Esophagus (tissue), 2 donors: ENCODE data around the gene PTPRD. TPM values are rescaled to one million over a fixed set of nuclear protein-coding genes. Genes with fewer than 3 reads are reported as not detected.

Experiments used
- H3K27ac ChIP-seq, 2 donors: one replicate each; pipeline ENCODE4 v1.5.1; 2013; ENCODE audit warnings: low read depth in 2 of 2, mild to moderate bottlenecking in 2 of 2, inconsistent platforms in 1 of 2, low read length in 1 of 2, moderate library complexity in 1 of 2
- H3K27me3 ChIP-seq, 2 donors: one replicate each; pipeline ENCODE4 v1.6.1; 2013; ENCODE audit warnings: low read length in 2 of 2, control low read depth in 1 of 2, mild to moderate bottlenecking in 1 of 2; ENCODE audit not compliant: insufficient read depth in 2 of 2, control insufficient read depth in 1 of 2
- H3K36me3 ChIP-seq, 2 donors: one replicate each; pipeline ENCODE4 v1.6.1; 2013; ENCODE audit warnings: low read length in 1 of 2; ENCODE audit not compliant: control insufficient read depth in 2 of 2, insufficient read depth in 2 of 2
- H3K4me1 ChIP-seq, 2 donors: one replicate each; pipeline ENCODE4 v1.6.1; 2013; ENCODE audit warnings: low read length in 1 of 2; ENCODE audit not compliant: control insufficient read depth in 2 of 2, insufficient read depth in 2 of 2
- H3K4me3 ChIP-seq, 2 donors: one replicate each; pipeline ENCODE4 v1.5.1; 2013; ENCODE audit warnings: low read length in 2 of 2, mild to moderate bottlenecking in 2 of 2, low read depth in 1 of 2, moderate library complexity in 1 of 2
- H3K9me3 ChIP-seq, 2 donors: one replicate each; pipeline ENCODE4 v1.6.1; 2013; ENCODE audit warnings: mild to moderate bottlenecking in 2 of 2, low read depth in 1 of 2, low read length in 1 of 2, moderate library complexity in 1 of 2; ENCODE audit not compliant: control insufficient read depth in 2 of 2, insufficient read depth in 1 of 2
- WGBS, 2 donors: extraction: QIAGEN DNeasy Blood & Tissue Kit; methylation state at CpG; one replicate each; pipeline ENCODE4 v1.1.7; 2013; 5-methylcytosine and 5-hydroxymethylcytosine counted together
- polyA plus RNA-seq, 2 donors: library from polyadenylated mRNA; stranded (reverse); fragments of 200-250 nt; gene quantifications; one replicate each; pipeline ENCODE4 v1.2.3, GENCODE V29; 2013
- donor health status: healthy with polysubstance abuse.
- donor health status: Bipolar disorder and iron deficiency.

PTPRD gene
- polyA plus RNA-seq, 2 donors: 0.53 to 0.60 TPM

DNA sequence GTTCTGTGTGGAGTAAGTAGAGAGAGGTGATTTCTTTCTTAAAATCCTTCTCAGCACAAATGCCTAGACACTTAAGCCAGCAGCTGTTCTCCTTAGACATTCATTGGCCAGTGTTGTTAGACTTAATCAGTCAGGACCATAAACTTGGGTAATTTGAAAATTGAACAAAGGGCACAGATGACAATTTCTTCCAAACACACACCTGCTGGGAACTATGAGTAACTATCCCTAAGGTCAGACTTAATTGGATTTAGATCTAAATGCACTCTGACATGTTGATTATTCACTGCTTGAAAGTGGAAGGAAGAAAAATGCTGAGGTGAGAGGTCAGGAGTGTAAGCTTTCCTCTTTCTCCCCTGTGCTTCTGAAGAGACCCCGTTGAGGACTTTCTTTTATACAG is 1729.5 kb downstream of the PTPRD start:
- no peaks in the 10 kb centered on the region for H3K36me3 ChIP-seq
- 30 to 46% methylated on average over 1 of the region's 1 CpG for WGBS, 2 donors
- H3K27me3 ChIP-seq: no peaks in the 10 kb centered on the region
- no peaks in the 10 kb centered on the region for H3K4me1 ChIP-seq
- H3K4me3 ChIP-seq: no peak overlapping the region
- no peak overlapping the region for H3K27ac ChIP-seq
- no peaks in the 10 kb centered on the region for H3K9me3 ChIP-seq

DNA sequence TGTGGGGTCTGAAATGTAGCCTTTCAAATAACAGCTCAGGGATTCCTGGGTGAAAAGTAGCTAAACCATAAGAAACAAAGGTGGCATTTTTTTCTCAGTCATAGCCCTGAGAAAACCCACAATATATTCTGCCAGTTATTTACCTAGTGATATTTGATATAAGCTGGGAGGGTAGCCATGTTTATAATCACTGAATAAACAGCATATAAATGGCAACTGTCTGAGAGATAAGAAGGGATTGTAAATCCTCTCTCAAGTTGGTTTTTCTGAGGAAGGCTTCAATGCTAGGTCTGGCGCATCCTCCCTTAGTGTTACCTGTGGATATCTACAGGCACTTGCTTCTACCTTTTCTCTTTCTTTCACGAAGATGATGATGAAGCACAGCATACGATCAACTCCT is 1732.7 kb downstream of the PTPRD start:
- Histone ChIP-seq H3K27me3 (no peaks in the 10 kb centered on the region), H3K9me3 (no peaks in the 10 kb centered on the region), H3K4me3 (no peak overlapping the region), H3K36me3 (no peaks in the 10 kb centered on the region), H3K27ac (no peak overlapping the region), H3K4me1 (no peaks in the 10 kb centered on the region)
- WGBS, 2 donors: 76 to 81% methylated on average over 3 of the region's 3 CpGs

DNA sequence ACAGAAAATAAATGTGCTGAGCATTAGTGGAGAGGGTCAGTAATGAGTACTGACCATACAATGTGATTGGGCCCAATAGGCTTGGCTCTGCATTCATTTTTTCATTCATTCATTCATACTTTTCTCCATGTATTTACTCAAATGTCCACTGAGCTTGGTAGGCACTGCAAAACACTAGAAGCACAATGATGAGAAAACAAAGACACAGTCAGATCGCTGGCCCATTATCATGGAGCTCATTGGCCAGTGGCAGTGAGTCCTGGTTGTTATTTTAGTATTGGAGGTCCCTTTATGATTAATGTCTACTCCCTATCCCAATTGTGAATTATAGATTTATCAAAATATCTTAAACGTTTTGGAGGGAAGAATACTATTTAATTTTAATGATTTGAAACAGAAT is 1733.5 kb downstream of the PTPRD start:
- H3K4me3 ChIP-seq: no peak overlapping the region

DNA sequence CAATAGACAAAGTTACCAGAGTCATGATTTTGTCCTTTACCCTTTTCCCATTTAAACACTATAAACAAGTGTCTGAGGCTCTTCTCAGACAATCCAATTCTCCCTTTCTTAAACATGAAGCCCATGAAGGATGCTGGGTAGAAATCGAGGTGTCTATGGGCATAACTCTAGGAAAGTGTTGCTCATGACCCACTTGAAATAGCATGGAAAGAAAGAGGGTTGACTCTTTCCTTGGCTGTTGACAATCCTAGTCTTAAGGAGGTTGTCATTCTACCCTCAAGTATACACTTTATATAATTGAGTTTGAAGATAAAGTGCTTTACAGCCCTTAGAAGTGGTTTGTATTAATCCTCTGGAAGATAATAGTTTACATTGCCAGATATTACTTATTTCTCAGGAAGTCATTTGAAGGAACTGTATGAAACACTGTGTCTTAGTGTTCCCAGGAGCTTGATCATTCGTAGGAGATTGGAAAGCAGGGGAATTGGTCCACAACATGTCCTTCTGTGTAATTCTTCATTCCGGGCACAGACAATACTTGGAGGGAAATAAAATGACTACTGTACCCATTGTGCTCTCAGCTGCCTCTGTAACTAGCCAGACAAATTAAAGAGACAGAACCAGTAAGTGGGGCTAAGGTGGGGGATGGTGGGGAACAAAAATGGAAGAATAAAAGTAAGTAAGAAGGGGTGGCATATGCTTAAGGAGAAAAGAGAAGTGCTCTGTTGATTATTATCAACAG is 1734.9 kb downstream of the PTPRD start:
- Histone ChIP-seq H3K4me1 (no peaks in the 10 kb centered on the region), H3K4me3 (no peak overlapping the region), H3K27me3 (no peaks in the 10 kb centered on the region), H3K9me3 (no peaks in the 10 kb centered on the region), H3K27ac (no peak overlapping the region), H3K36me3 (no peaks in the 10 kb centered on the region)
- WGBS, 2 donors: 60 to 70% methylated on average over 3 of the region's 3 CpGs

More for the DNA sequence above, 1733.5 kb downstream of the PTPRD start:
- H3K36me3 ChIP-seq: no peaks in the 10 kb centered on the region
- no peaks in the 10 kb centered on the region for H3K9me3 ChIP-seq
- no peaks in the 10 kb centered on the region for H3K27me3 ChIP-seq
- 66 to 74% methylated on average over 2 of the region's 2 CpGs for WGBS, 2 donors
- H3K4me1 ChIP-seq: no peaks in the 10 kb centered on the region
- no peak overlapping the region for H3K27ac ChIP-seq

DNA sequence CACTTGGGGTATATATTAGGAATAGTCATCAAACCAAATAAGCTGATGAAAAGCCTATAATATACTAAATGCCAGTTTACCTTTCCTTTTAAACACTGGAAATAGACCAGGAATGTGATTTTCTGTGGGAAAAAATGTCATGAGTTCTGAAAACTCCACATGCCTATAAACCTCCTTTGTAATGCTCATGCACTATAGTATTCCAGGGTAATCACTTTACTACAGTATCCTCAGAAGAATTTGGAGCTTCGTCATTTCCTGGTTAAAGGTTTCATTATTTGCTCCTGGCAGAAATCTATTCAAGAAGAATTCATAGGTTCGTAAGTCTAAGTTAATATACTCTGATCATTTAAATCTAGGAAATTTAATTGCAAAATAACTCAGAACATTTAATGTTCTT is 1736.5 kb downstream of the PTPRD start:
- 74 to 87% methylated on average over 2 of the region's 2 CpGs for WGBS, 2 donors

DNA sequence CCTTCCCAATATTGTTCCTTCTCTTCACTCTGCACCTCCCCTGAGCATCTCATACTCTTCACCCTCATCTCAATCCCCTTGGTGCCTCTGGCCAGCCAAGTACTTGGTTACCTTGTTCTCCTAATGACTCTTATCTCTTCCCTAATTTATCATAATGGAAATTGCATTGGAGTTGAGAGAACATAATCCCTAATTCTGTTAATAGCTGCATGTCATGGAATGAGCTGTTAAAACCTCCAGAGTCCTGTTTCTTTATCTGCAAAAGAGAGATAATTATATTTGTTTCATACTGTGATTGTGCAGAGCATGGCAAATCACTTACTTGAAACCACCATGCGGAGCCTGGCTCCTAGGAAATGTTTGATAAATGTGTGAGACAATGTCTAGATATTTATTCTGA is 1738.3 kb downstream of the PTPRD start:
- Histone ChIP-seq H3K36me3 (no peaks in the 10 kb centered on the region), H3K27me3 (no peaks in the 10 kb centered on the region), H3K9me3 (no peaks in the 10 kb centered on the region), H3K4me1 (no peaks in the 10 kb centered on the region), H3K4me3 (no peak overlapping the region), H3K27ac (no peak overlapping the region)
- WGBS, 2 donors: 87 to 88% methylated on average over 1 of the region's 1 CpG

More for the DNA sequence above, 1736.5 kb downstream of the PTPRD start:
- no peaks in the 10 kb centered on the region for H3K9me3 ChIP-seq
- no peaks in the 10 kb centered on the region for H3K36me3 ChIP-seq
- H3K27me3 ChIP-seq: no peaks in the 10 kb centered on the region
- no peaks in the 10 kb centered on the region for H3K4me1 ChIP-seq
- no peak overlapping the region for H3K4me3 ChIP-seq
- H3K27ac ChIP-seq: no peak overlapping the region

DNA sequence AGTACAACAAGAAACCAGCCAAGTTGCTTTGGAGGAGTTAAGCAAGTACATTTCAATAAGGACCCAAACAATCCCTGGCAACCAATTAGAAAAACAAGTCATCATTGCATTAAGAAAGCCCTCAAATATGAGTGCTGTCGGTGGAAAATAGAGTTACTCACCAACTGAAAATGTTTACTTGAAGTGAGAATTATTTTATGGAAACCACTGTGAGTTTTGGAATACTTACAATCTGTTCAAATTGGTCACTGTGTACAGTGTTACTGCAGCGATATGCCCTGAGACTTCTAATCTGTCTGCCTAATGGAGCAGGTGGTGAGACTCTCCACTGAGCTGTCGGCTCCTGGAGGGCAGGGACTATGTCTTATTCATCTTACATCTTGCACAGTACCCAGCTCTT is 1740.0 kb downstream of the PTPRD start:
- no peaks in the 10 kb centered on the region for H3K9me3 ChIP-seq
- no peak overlapping the region for H3K27ac ChIP-seq
- no peaks in the 10 kb centered on the region for H3K27me3 ChIP-seq
- no peaks in the 10 kb centered on the region for H3K4me1 ChIP-seq
- H3K4me3 ChIP-seq: no peak overlapping the region
- WGBS, 2 donors: 67 to 68% methylated on average over 3 of the region's 3 CpGs
- H3K36me3 ChIP-seq: no peaks in the 10 kb centered on the region

DNA sequence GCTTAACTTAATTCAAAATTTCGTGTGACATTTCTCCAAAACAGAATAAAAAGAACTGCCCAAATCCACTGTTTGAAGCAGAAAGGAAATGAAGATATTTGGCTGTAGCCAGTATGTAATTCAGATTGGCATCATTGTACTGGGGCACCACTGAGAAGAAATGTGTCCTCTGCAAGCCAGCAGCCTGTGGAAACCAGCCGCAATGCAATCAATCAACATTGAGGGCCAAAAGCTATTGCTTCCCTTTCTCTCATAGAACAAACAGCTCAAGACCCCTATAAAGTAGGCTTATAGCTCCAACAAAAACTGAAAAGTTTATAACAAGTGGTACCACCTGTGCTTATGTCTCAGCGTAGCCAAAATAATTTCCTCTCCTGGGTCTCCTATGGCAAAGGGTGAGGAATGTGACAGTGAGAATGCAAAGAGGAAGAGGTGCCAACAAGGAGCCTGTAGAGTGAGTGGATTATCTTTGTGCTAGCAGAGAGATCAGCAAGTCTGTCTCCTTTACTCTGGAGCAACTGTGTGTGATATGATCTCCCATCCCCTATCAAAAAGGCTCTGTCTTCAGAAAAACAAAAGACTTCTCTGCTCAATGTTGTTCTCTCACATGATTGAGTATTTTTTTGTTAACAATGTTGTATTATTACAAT is 1740.9 kb downstream of the PTPRD start:
- WGBS, 2 donors: 80 to 82% methylated on average over 3 of the region's 3 CpGs
- Histone ChIP-seq H3K9me3 (no peaks in the 10 kb centered on the region), H3K4me1 (no peaks in the 10 kb centered on the region), H3K36me3 (no peaks in the 10 kb centered on the region), H3K27me3 (no peaks in the 10 kb centered on the region), H3K27ac (no peak overlapping the region), H3K4me3 (no peak overlapping the region)

DNA sequence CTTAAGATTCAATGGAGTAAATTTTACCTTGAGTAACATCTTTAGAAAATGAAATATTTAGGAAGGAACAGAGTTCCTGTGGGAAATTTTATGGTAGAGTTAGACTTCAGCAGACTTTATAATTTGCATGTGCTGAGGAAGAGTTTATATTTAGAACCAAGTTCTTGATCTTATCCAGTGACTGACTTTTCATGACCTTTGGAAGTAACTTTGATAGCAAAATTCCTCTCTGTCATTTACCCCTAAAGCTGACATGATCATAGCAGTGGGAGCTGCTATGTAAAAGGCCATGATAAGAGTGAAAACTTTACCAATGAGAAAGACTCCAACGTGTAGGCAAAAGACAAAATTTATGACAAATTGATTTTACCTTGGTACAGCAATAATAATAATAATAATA is 1741.4 kb downstream of the PTPRD start:
- no peaks in the 10 kb centered on the region for H3K4me1 ChIP-seq
- H3K36me3 ChIP-seq: no peaks in the 10 kb centered on the region
- no peak overlapping the region for H3K4me3 ChIP-seq
- WGBS, 2 donors: 56 to 81% methylated on average over 1 of the region's 1 CpG
- no peak overlapping the region for H3K27ac ChIP-seq
- H3K9me3 ChIP-seq: no peaks in the 10 kb centered on the region
- no peaks in the 10 kb centered on the region for H3K27me3 ChIP-seq

DNA sequence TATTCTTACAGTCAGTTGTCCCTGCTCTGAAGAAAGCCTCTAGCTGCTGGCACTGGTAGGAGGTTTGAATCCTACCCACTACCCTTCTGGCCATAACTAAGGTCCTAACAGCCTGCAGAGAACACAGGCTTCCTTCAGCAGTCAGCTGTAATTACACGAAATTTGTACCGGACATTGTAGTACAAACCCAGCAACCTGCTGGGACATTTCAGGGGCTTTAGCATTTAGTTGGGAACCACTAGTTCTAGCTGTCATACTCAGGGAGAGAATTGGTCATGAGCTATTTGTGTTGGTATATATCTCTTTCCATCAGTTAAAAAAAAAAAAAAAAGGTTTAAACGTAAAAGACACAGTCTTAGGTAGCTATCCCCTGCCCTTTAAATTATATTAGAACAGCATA is 1743.0 kb downstream of the PTPRD start:
- no peaks in the 10 kb centered on the region for H3K36me3 ChIP-seq
- H3K4me1 ChIP-seq: no peaks in the 10 kb centered on the region
- no peaks in the 10 kb centered on the region for H3K27me3 ChIP-seq
- no peak overlapping the region for H3K27ac ChIP-seq
- no peaks in the 10 kb centered on the region for H3K9me3 ChIP-seq
- 89 to 91% methylated on average over 3 of the region's 3 CpGs for WGBS, 2 donors
- no peak overlapping the region for H3K4me3 ChIP-seq
